HEK293 (cell line): ENCODE results near the gene MGAT4B.

Experiments used
- INSM2 ChIP-seq: fragments of 450-650 bp; formaldehyde crosslinking; IDR thresholded peaks from 2 replicates; pipeline ENCODE4 v1.5.1; 2016; ENCODE audit warnings: missing biosample characterization, missing genetic modification characterization
- KLF17 ChIP-seq: fragments of 450-650 bp; formaldehyde crosslinking; IDR thresholded peaks from 2 replicates; pipeline ENCODE4 v1.5.1; 2016; ENCODE audit warnings: missing biosample characterization, missing genetic modification characterization
- KLF8 ChIP-seq: fragments of 450-650 bp; formaldehyde crosslinking; IDR thresholded peaks from 2 replicates; pipeline ENCODE4 v1.5.1; 2016; ENCODE audit warnings: missing biosample characterization, missing genetic modification characterization
- KLF9 ChIP-seq: fragments of 450-650 bp; formaldehyde crosslinking; IDR thresholded peaks from 2 replicates; pipeline ENCODE4 v1.5.1; 2016; ENCODE audit warnings: missing biosample characterization, missing genetic modification characterization, low read depth
- PRDM6 ChIP-seq: fragments of 450-650 bp; formaldehyde crosslinking; IDR thresholded peaks from 2 replicates; pipeline ENCODE4 v1.5.1; 2017; ENCODE audit warnings: missing biosample characterization, missing genetic modification characterization
- SP2 ChIP-seq: fragments of 450-650 bp; formaldehyde crosslinking; IDR thresholded peaks from 2 replicates; pipeline ENCODE4 v1.5.1; 2016; ENCODE audit warnings: missing biosample characterization, missing genetic modification characterization
- YY1 ChIP-seq: fragments of 450-650 bp; formaldehyde crosslinking; IDR thresholded peaks from 2 replicates; pipeline ENCODE4 v1.5.1; 2018; ENCODE audit warnings: missing biosample characterization, missing genetic modification characterization
- ZBTB21 ChIP-seq: fragments of 450-650 bp; formaldehyde crosslinking; IDR thresholded peaks from 2 replicates; pipeline ENCODE4 v1.5.1; 2017; ENCODE audit warnings: missing biosample characterization, missing genetic modification characterization
- ZFHX2 ChIP-seq: fragments of 450-650 bp; formaldehyde crosslinking; conservative IDR thresholded peaks from 2 replicates; pipeline ENCODE4 v1.5.1; 2016; ENCODE audit warnings: missing biosample characterization, missing genetic modification characterization
- ZFP3 ChIP-seq: fragments of 450-650 bp; formaldehyde crosslinking; IDR thresholded peaks from 2 replicates; pipeline ENCODE4 v1.5.1; 2016; ENCODE audit warnings: low read depth, missing biosample characterization, missing genetic modification characterization
- ZFP37 ChIP-seq: fragments of 450-650 bp; formaldehyde crosslinking; IDR thresholded peaks from 2 replicates; pipeline ENCODE4 v1.5.1; 2016; ENCODE audit warnings: missing biosample characterization, missing genetic modification characterization
- ZFP69B ChIP-seq: fragments of 450-650 bp; formaldehyde crosslinking; IDR thresholded peaks from 2 replicates; pipeline ENCODE4 v1.5.1; 2016; ENCODE audit warnings: missing biosample characterization, missing genetic modification characterization
- ZIC2 ChIP-seq: fragments of 450-650 bp; formaldehyde crosslinking; IDR thresholded peaks from 2 replicates; pipeline ENCODE4 v1.5.1; 2016; ENCODE audit warnings: missing biosample characterization, missing genetic modification characterization
- ZNF10 ChIP-seq: fragments of 450-650 bp; formaldehyde crosslinking; IDR thresholded peaks from 2 replicates; pipeline ENCODE4 v1.5.1; 2017; ENCODE audit warnings: missing biosample characterization, missing genetic modification characterization
- ZNF133 ChIP-seq: fragments of 450-650 bp; formaldehyde crosslinking; IDR thresholded peaks from 2 replicates; pipeline ENCODE4 v1.5.1; 2016; ENCODE audit warnings: missing biosample characterization, missing genetic modification characterization
- ZNF148 ChIP-seq: fragments of 450-650 bp; formaldehyde crosslinking; IDR thresholded peaks from 2 replicates; pipeline ENCODE4 v1.5.0; 2017; ENCODE audit warnings: missing biosample characterization, missing genetic modification characterization, borderline replicate concordance
- ZNF184 ChIP-seq: fragments of 450-650 bp; IDR thresholded peaks from 2 replicates; pipeline ENCODE4 v1.5.1; 2018; ENCODE audit warnings: missing biosample characterization, mild to moderate bottlenecking, missing genetic modification characterization
- ZNF202 ChIP-seq: fragments of 450-650 bp; formaldehyde crosslinking; IDR thresholded peaks from 2 replicates; pipeline ENCODE4 v1.5.1; 2016; ENCODE audit warnings: missing biosample characterization, missing genetic modification characterization, borderline replicate concordance
- ZNF211 ChIP-seq: fragments of 450-650 bp; formaldehyde crosslinking; IDR thresholded peaks from 2 replicates; pipeline ENCODE4 v1.5.1; 2016; ENCODE audit warnings: low read depth, missing biosample characterization, missing genetic modification characterization
- ZNF23 ChIP-seq: fragments of 450-650 bp; formaldehyde crosslinking; IDR thresholded peaks from 2 replicates; pipeline ENCODE4 v1.5.1; 2016; ENCODE audit warnings: missing biosample characterization, missing genetic modification characterization, borderline replicate concordance
- ZNF24 ChIP-seq: fragments of 450-650 bp; formaldehyde crosslinking; IDR thresholded peaks from 2 replicates; pipeline ENCODE4 v1.5.1; 2016; ENCODE audit warnings: missing biosample characterization, missing genetic modification characterization
- ZNF266 ChIP-seq: fragments of 450-650 bp; formaldehyde crosslinking; IDR thresholded peaks from 2 replicates; pipeline ENCODE4 v1.5.1; 2016; ENCODE audit warnings: missing biosample characterization, missing genetic modification characterization, low read depth
- ZNF350 ChIP-seq: fragments of 450-650 bp; formaldehyde crosslinking; IDR thresholded peaks from 2 replicates; pipeline ENCODE4 v1.5.0; 2017; ENCODE audit warnings: missing biosample characterization, mild to moderate bottlenecking, missing genetic modification characterization
- ZNF416 ChIP-seq: fragments of 450-650 bp; formaldehyde crosslinking; IDR thresholded peaks from 2 replicates; pipeline ENCODE4 v1.5.1; 2016; ENCODE audit warnings: missing biosample characterization, missing genetic modification characterization
- ZNF530 ChIP-seq: fragments of 450-650 bp; formaldehyde crosslinking; IDR thresholded peaks from 2 replicates; pipeline ENCODE4 v1.5.1; 2016; ENCODE audit warnings: low read depth, missing biosample characterization, missing genetic modification characterization
- ZNF544 ChIP-seq: fragments of 450-650 bp; formaldehyde crosslinking; IDR thresholded peaks from 2 replicates; pipeline ENCODE4 v1.5.0; 2017; ENCODE audit warnings: missing biosample characterization, missing genetic modification characterization
- ZNF549 ChIP-seq: fragments of 450-650 bp; IDR thresholded peaks from 2 replicates; pipeline ENCODE4 v1.5.1; 2018; ENCODE audit warnings: missing biosample characterization, missing genetic modification characterization, mild to moderate bottlenecking, inconsistent platforms, moderate library complexity
- ZNF629 ChIP-seq: fragments of 450-650 bp; formaldehyde crosslinking; IDR thresholded peaks from 2 replicates; pipeline ENCODE4 v1.5.1; 2017; ENCODE audit warnings: missing biosample characterization, missing genetic modification characterization
- ZNF639 ChIP-seq: fragments of 450-650 bp; formaldehyde crosslinking; IDR thresholded peaks from 2 replicates; pipeline ENCODE4 v1.5.1; 2016; ENCODE audit warnings: missing biosample characterization, missing genetic modification characterization
- ZNF645 ChIP-seq: fragments of 450-650 bp; formaldehyde crosslinking; IDR thresholded peaks from 2 replicates; pipeline ENCODE4; 2016; ENCODE audit warnings: missing biosample characterization, missing genetic modification characterization
- ZNF658 ChIP-seq: fragments of 450-650 bp; formaldehyde crosslinking; IDR thresholded peaks from 2 replicates; pipeline ENCODE4; 2016; ENCODE audit warnings: missing biosample characterization, missing genetic modification characterization
- ZNF660 ChIP-seq: fragments of 450-650 bp; IDR thresholded peaks from 2 replicates; pipeline ENCODE4 v1.5.1; 2018; ENCODE audit warnings: missing biosample characterization, mild to moderate bottlenecking, missing genetic modification characterization
- ZSCAN30 ChIP-seq: fragments of 450-650 bp; IDR thresholded peaks from 2 replicates; pipeline ENCODE4 v1.5.1; 2018; ENCODE audit warnings: missing biosample characterization, mild to moderate bottlenecking, missing genetic modification characterization, moderate library complexity

Gene MGAT4B

GRCh38 chr5:179793468-179794139, 13.1 kb downstream of the MGAT4B start, which contains the start of gene LTC4S (continued):
- no peak for TF ChIP-seq ZNF639 (tag by site-specific recombination)
- no peak for TF ChIP-seq ZNF184 (tag by site-specific recombination)
- TF ChIP-seq ZFP69B, result 0 out of 2 replicates have a peak, but pooled peaks have one; percentile 16
- TF ChIP-seq KLF8 (tag by site-specific recombination), result no peak
- no peak for TF ChIP-seq ZNF133
- no peak for TF ChIP-seq ZNF416 (tag by site-specific recombination)
- no peak for TF ChIP-seq ZNF23 (tag by site-specific recombination)
- TF ChIP-seq KLF9 (tag by site-specific recombination), result peak; percentile 39; the same call in 1 of the 2 replicates
- TF ChIP-seq ZFP37, result no peak
- TF ChIP-seq PRDM6, result no peak
- TF ChIP-seq ZNF202 (tag by site-specific recombination), result no peak
- no peak for TF ChIP-seq ZNF629 (tag by site-specific recombination)
- peak; percentile 54 for TF ChIP-seq SP2 (tag by site-specific recombination)
- no peak for TF ChIP-seq INSM2 (tag by site-specific recombination)
- no peak for TF ChIP-seq ZNF148 (tag by site-specific recombination)
- TF ChIP-seq ZNF658, result no peak
- TF ChIP-seq ZFHX2 (tag by site-specific recombination), result 0 out of 2 replicates have a peak, but pooled peaks have one; percentile 4
- no peak for TF ChIP-seq ZNF350 (tag by site-specific recombination)
- no peak for TF ChIP-seq ZNF211 (tag by site-specific recombination)
- TF ChIP-seq ZIC2 (tag by site-specific recombination), result 0 out of 2 replicates have a peak, but pooled peaks have one; percentile 36
- no peak for TF ChIP-seq ZNF645 (tag by site-specific recombination)
- TF ChIP-seq ZNF24 (tag by site-specific recombination), result no peak
- TF ChIP-seq ZNF10, result no peak
- no peak for TF ChIP-seq ZNF530
- TF ChIP-seq ZSCAN30 (tag by site-specific recombination), result no peak
- TF ChIP-seq ZNF660 (tag by site-specific recombination), result no peak
- no peak for TF ChIP-seq ZFP3 (tag by site-specific recombination)
- no peak for TF ChIP-seq YY1 (tag by site-specific recombination)
- no peak for TF ChIP-seq ZNF266 (tag by site-specific recombination)
- TF ChIP-seq KLF17 (tag by site-specific recombination), result 0 out of 2 replicates have a peak, but pooled peaks have one; percentile 9
- no peak for TF ChIP-seq ZBTB21 (tag by site-specific recombination)
- no peak for TF ChIP-seq ZNF549
- no peak for TF ChIP-seq ZNF544
